A673 (cell line): ENCODE results near the gene GPR6. TPM values are rescaled to one million over a fixed set of nuclear protein-coding genes. Genes with fewer than 3 reads are reported as not detected.

ENCODE experiments used
- BruUV-seq: library from RNA; stranded (reverse); fragments of 400-500 nt; replicated peaks from 2 replicates; lab custom pipeline; 2021; lab: Mats Ljungman, UMichigan
- CTCF ChIA-PET: fragments of 300-600 bp; sonication (Branson Sonifier 250); formaldehyde crosslinking; loops from one replicate; lab custom pipeline; 2022; ENCODE audit warnings: antibody characterized with exemption; lab: Charles Lee
- POLR2A ChIA-PET: fragments of 300-600 bp; sonication (Branson Sonifier 250); formaldehyde crosslinking; loops from one replicate; lab custom pipeline; 2022; ENCODE audit warnings: antibody characterized with exemption; ENCODE audit not compliant: low non-redundant PET; lab: Charles Lee
- DNase-seq: peaks from one replicate; pipeline ENCODE4 v3.0.0-alpha.2; 2015; ENCODE audit warnings: low spot score
- H3K27ac ChIP-seq: fragments of 200-600 bp; sonication (generic); 2 replicates; pipeline ENCODE4 v1.5.1; 2016; ENCODE audit warnings: mixed run types, low read depth, mild to moderate bottlenecking, mixed read lengths, antibody characterized with exemption, low read length; ENCODE audit not compliant: poor library complexity, severe bottlenecking
- H3K27me3 ChIP-seq: fragments of 200-600 bp; sonication (generic); replicated peaks from 2 replicates; pipeline ENCODE4 v1.6.1; 2017; ENCODE audit warnings: mixed run types, low read depth, mild to moderate bottlenecking, mixed read lengths, antibody characterized with exemption, low read length; ENCODE audit not compliant: insufficient read depth, poor library complexity
- H3K36me3 ChIP-seq: fragments of 200-600 bp; sonication (generic); 2 replicates; pipeline ENCODE4 v1.6.1; 2016; ENCODE audit warnings: mixed run types, mild to moderate bottlenecking, mixed read lengths, antibody characterized with exemption, low read length; ENCODE audit not compliant: insufficient read depth, poor library complexity, severe bottlenecking
- H3K4me1 ChIP-seq: fragments of 200-600 bp; sonication (generic); 2 replicates; pipeline ENCODE4 v1.6.1; 2017; ENCODE audit warnings: mixed run types, mild to moderate bottlenecking, mixed read lengths, antibody characterized with exemption, low read length; ENCODE audit not compliant: insufficient read depth, poor library complexity, severe bottlenecking
- H3K4me3 ChIP-seq: fragments of 200-600 bp; sonication (generic); 2 replicates; pipeline ENCODE4 v1.5.1; 2016; ENCODE audit warnings: low read depth, mixed run types, mild to moderate bottlenecking, mixed read lengths, low read length; ENCODE audit not compliant: poor library complexity, severe bottlenecking
- H3K9me3 ChIP-seq: fragments of 200-600 bp; sonication (generic); 2 replicates; pipeline ENCODE4 v1.6.1; 2016; ENCODE audit warnings: mixed run types, low read depth, mild to moderate bottlenecking, mixed read lengths, antibody characterized with exemption, low read length; ENCODE audit not compliant: poor library complexity, severe bottlenecking
- EZH2 ChIP-seq: fragments of 200-600 bp; sonication (generic); IDR thresholded peaks from 2 replicates; pipeline ENCODE4 v1.6.1; 2017; ENCODE audit warnings: borderline replicate concordance, low read depth, mild to moderate bottlenecking, mixed read lengths, antibody characterized with exemption, low read length; ENCODE audit not compliant: poor library complexity, severe bottlenecking
- intact Hi-C: fragments of 100-400 bp; cut with micrococcal nuclease; formaldehyde crosslinking; loops from one replicate; pipeline ENCODE4 v1.10.0; 2022; ENCODE audit not compliant: unreplicated experiment
- total RNA-seq: library from RNA; stranded (reverse); gene quantifications from 2 replicates; pipeline ENCODE4 v1.2.3, GENCODE V29; 2021
- TF ChIP-seq, protein P1 (sequence below): fragments of 300-800, 200-600 bp; sonication (generic); conservative IDR thresholded peaks from 2 replicates; pipeline ENCODE4 v1.5.1; 2017; ENCODE audit warnings: low read depth, mild to moderate bottlenecking, antibody characterized with exemption, low read length, moderate library complexity, mixed read lengths

Gene GPR6
- total RNA-seq, 1 experiment from 2014 or later: not detected

DNA sequence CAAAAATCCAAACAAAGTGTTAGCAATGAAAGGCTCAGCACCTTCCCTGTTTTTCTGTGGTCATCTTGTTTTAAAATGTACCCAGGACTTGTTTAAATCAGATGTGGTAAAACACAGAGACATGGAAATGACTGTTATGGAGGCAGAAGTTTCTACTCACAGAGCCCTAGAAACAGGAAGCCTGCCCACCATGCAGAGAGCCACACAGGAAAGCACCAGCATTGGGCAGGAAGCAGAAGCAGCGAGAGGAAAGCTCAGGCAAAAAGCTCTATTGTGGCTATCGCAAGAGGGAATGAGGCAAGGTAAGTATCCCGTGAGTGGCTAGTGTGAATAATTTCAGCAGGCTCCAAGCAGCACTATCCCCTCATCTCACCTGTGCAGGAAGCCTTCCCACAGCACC, 42.8 kb downstream of the GPR6 start:
- no peak for DNase-seq
- H3K27ac ChIP-seq: no peak overlapping the region
- BruUV-seq: no TSS peak
- H3K27me3 ChIP-seq: no peaks in the 10 kb centered on the region
- intact Hi-C loops: no loop called here
- no peaks in the 10 kb centered on the region for H3K9me3 ChIP-seq
- peaks cover 3% of the 10 kb centered on the region for H3K4me1 ChIP-seq
- H3K4me3 ChIP-seq: no peak overlapping the region
- POLR2A ChIA-PET: no interaction called here
- H3K36me3 ChIP-seq: no peaks in the 10 kb centered on the region
- CTCF ChIA-PET: no interaction called here
- TF ChIP-seq, protein P1, sequence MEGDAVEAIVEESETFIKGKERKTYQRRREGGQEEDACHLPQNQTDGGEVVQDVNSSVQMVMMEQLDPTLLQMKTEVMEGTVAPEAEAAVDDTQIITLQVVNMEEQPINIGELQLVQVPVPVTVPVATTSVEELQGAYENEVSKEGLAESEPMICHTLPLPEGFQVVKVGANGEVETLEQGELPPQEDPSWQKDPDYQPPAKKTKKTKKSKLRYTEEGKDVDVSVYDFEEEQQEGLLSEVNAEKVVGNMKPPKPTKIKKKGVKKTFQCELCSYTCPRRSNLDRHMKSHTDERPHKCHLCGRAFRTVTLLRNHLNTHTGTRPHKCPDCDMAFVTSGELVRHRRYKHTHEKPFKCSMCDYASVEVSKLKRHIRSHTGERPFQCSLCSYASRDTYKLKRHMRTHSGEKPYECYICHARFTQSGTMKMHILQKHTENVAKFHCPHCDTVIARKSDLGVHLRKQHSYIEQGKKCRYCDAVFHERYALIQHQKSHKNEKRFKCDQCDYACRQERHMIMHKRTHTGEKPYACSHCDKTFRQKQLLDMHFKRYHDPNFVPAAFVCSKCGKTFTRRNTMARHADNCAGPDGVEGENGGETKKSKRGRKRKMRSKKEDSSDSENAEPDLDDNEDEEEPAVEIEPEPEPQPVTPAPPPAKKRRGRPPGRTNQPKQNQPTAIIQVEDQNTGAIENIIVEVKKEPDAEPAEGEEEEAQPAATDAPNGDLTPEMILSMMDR: no peak
- no peak for TF ChIP-seq EZH2

DNA sequence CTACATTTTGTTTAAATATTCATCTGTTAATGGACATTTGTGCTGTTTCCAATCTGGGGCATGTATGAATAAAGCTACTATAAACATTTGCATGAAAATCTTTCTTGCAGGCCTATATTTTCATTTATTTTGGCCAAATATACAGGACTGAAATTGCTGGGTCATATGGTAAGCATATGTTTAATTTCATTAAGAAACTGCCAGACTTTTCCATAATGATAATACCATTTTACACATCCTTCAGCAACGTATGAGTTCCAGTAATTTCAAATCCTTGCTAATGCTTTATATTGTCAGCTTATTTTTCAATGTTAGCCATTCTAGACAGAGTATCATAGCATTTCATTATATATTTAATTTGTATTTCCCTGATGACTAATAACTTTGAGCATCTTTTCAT, 51.0 kb downstream of the GPR6 start:
- no TSS peak for BruUV-seq
- ChIA-PET POLR2A (no interaction called here), CTCF (no interaction called here)
- Histone ChIP-seq H3K36me3 (no peaks in the 10 kb centered on the region), H3K4me3 (no peak overlapping the region), H3K9me3 (no peaks in the 10 kb centered on the region), H3K4me1 (no peaks in the 10 kb centered on the region), H3K27me3 (no peaks in the 10 kb centered on the region), H3K27ac (no peak overlapping the region)
- TF ChIP-seq, protein P1: no peak
- no peak for TF ChIP-seq EZH2
- no peak for DNase-seq
- intact Hi-C loops: no loop called here

Other genes with a start within 250 kb of the GPR6 start
- 159 and 165 TPM in 2 replicates for gene WASF1, start 201.4 kb downstream of the GPR6 start, total RNA-seq
- 47.7 and 50.9 TPM in 2 replicates for gene CDC40, start 202.1 kb downstream of the GPR6 start, total RNA-seq